HCT116 (cell line): ENCODE results near the gene CD200. TPM values are rescaled to one million over a fixed set of nuclear protein-coding genes. Genes with fewer than 3 reads are reported as not detected.

ENCODE experiments used
- ATAC-seq: fragments of 200-7000 bp; cut with Tn5 transposase; 2 replicates; pipeline ENCODE4 v1.9.1; 2020; ENCODE audit warnings: mild to moderate bottlenecking, moderate library complexity
- BruUV-seq: library from RNA; stranded (reverse); fragments of 400-500 nt; replicated peaks from 2 replicates; lab custom pipeline; 2021; lab: Mats Ljungman, UMichigan
- CTCF ChIA-PET: fragments of 300-600 bp; sonication (Branson Sonifier 250); formaldehyde crosslinking; loops from one replicate; lab custom pipeline; 2021; ENCODE audit warnings: antibody characterized with exemption; lab: Charles Lee
- POLR2A ChIA-PET: fragments of 300-600, 350-600 bp; sonication (Branson Sonifier 250); formaldehyde crosslinking; loops from one replicate; lab custom pipeline; 2021; ENCODE audit warnings: antibody characterized with exemption; lab: Charles Lee
- RAD21 ChIA-PET, 2 experiments: fragments of 300-600 bp; sonication (Branson Sonifier 250); formaldehyde crosslinking; loops; one replicate each; lab custom pipeline; 2023; ENCODE audit warnings: low total read pairs in 2 of 2; ENCODE audit not compliant: uncharacterized antibody in 2 of 2, unreplicated experiment in 2 of 2, low non-redundant PET in 1 of 2; lab: Charles Lee
- DNase-seq: peaks from one replicate; pipeline ENCODE4 v3.0.0-alpha.2; 2010; ENCODE audit warnings: low read depth, low spot score
- H2AFZ ChIP-seq: fragments of 200-600 bp; shearing (Covaris generic), sonication (generic); 2 replicates; pipeline ENCODE4 v1.6.1; 2017; ENCODE audit warnings: low read depth, mixed run types, mixed read lengths, antibody characterized with exemption, low read length; ENCODE audit not compliant: poor library complexity, severe bottlenecking
- H3K27ac ChIP-seq: 2 replicates; pipeline ENCODE4 v1.5.1; 2012; ENCODE audit warnings: low read depth, low read length
- H3K27me3 ChIP-seq: fragments of 200-600 bp; sonication (generic); 2 replicates; pipeline ENCODE4 v1.6.1; 2016; ENCODE audit warnings: mixed run types, low read length, mixed read lengths; ENCODE audit not compliant: insufficient read depth
- H3K36me3 ChIP-seq, 2 experiments: fragments of 200-500 bp in 1 of 2; fragments of 200-600 bp in 1 of 2; sonication (Bioruptor generic) in 1 of 2; sonication (generic) in 1 of 2; 2 replicates each; pipeline versions ENCODE4 v1.5.1 to v1.6.1; 2014 to 2016; ENCODE audit warnings: low read length in 2 of 2, inconsistent platforms in 1 of 2, mixed read lengths in 1 of 2, mixed run types in 1 of 2; ENCODE audit not compliant: insufficient read depth in 2 of 2, control insufficient read depth in 1 of 2
- H3K4me1 ChIP-seq, 2 experiments: fragments of 200-600 bp in 1 of 2; sonication (generic) in 1 of 2; 2 replicates each; pipeline versions ENCODE4 v1.5.1 to v1.6.1; 2012 to 2017; ENCODE audit warnings: low read length in 2 of 2, inconsistent platforms in 1 of 2, mild to moderate bottlenecking in 1 of 2, mixed read lengths in 1 of 2, mixed run types in 1 of 2, moderate library complexity in 1 of 2; ENCODE audit not compliant: insufficient read depth in 2 of 2, control insufficient read depth in 1 of 2
- H3K4me2 ChIP-seq: fragments of 200-600 bp; sonication (generic); 2 replicates; pipeline ENCODE4 v1.6.1; 2017; ENCODE audit warnings: mixed run types, low read length, mixed read lengths
- H3K4me3 ChIP-seq, 2 experiments: fragments of 200-600 bp in 1 of 2; sonication (generic) in 1 of 2; replicated peaks in 1 of 2; 2 replicates each; pipeline ENCODE4 v1.5.1; 2011 to 2016; ENCODE audit warnings: low read length in 2 of 2, control low read depth in 1 of 2, low read depth in 1 of 2, mild to moderate bottlenecking in 1 of 2, mixed read lengths in 1 of 2, mixed run types in 1 of 2
- H3K79me2 ChIP-seq: fragments of 200-600 bp; sonication (generic); 2 replicates; pipeline ENCODE4 v1.6.1; 2017; ENCODE audit warnings: mild to moderate bottlenecking, mixed run types, low read length, moderate library complexity, mixed read lengths; ENCODE audit not compliant: insufficient read depth
- H3K9ac ChIP-seq: fragments of 200-600 bp; sonication (generic); 2 replicates; pipeline ENCODE4 v1.6.1; 2016; ENCODE audit warnings: low read length, mixed read lengths
- H3K9me2 ChIP-seq: fragments of 200-600 bp; sonication (generic), shearing (Covaris generic); 2 replicates; pipeline ENCODE4 v1.6.1; 2017; ENCODE audit warnings: mixed run types, mild to moderate bottlenecking, moderate library complexity; ENCODE audit not compliant: insufficient read depth
- H3K9me3 ChIP-seq, 2 experiments: fragments of 200-500 bp in 1 of 2; fragments of 200-600 bp in 1 of 2; sonication (Bioruptor generic) in 1 of 2; sonication (generic) in 1 of 2; 2 replicates each; pipeline ENCODE4 v1.6.1; 2014 to 2017; ENCODE audit warnings: low read length in 2 of 2, mixed read lengths in 2 of 2, inconsistent platforms in 1 of 2, low read depth in 1 of 2, mild to moderate bottlenecking in 1 of 2, mixed run types in 1 of 2, moderate library complexity in 1 of 2; ENCODE audit not compliant: control insufficient read depth in 1 of 2, insufficient read depth in 1 of 2
- H4K20me1 ChIP-seq: fragments of 200-600 bp; sonication (generic), shearing (Covaris generic); 2 replicates; pipeline ENCODE4 v1.6.1; 2017; ENCODE audit warnings: mixed run types, mild to moderate bottlenecking, moderate library complexity; ENCODE audit not compliant: insufficient read depth
- CBX3 ChIP-seq: IDR thresholded peaks from 2 replicates; pipeline ENCODE4 v1.6.1; 2012; ENCODE audit warnings: low read depth
- CEBPB ChIP-seq: IDR thresholded peaks from 2 replicates; pipeline ENCODE4 v1.6.1; 2012; ENCODE audit warnings: low read depth
- CTCF ChIP-seq, 3 experiments: fragments of 200-600 bp in 1 of 3; sonication (generic) in 1 of 3; IDR thresholded peaks in 2 of 3; conservative IDR thresholded peaks in 1 of 3; 2 replicates each; pipeline ENCODE4 v1.5.1; 2012 to 2017; ENCODE audit warnings: low read depth in 2 of 3, low read length in 2 of 3, antibody characterized with exemption in 1 of 3, borderline replicate concordance in 1 of 3, control low read depth in 1 of 3, mild to moderate bottlenecking in 1 of 3, mixed read lengths in 1 of 3, mixed run types in 1 of 3, moderate library complexity in 1 of 3; ENCODE audit not compliant: insufficient read depth in 1 of 3
- EGR1 ChIP-seq: IDR thresholded peaks from 2 replicates; pipeline ENCODE4 v1.6.1; 2012; ENCODE audit warnings: low read depth
- EZH2 ChIP-seq: fragments of 200-600 bp; sonication (generic); IDR thresholded peaks from 2 replicates; pipeline ENCODE4 v1.6.1; 2017; ENCODE audit warnings: antibody characterized with exemption, mixed run types
- EZH2phosphoT487 ChIP-seq: fragments of 200-600 bp; IDR thresholded peaks from 2 replicates; pipeline ENCODE4 v1.6.1; 2018; ENCODE audit warnings: antibody characterized with exemption, borderline replicate concordance
- FOSL1 ChIP-seq: IDR thresholded peaks from 2 replicates; pipeline ENCODE4 v1.6.1; 2012; ENCODE audit warnings: low read depth
- JUND ChIP-seq: IDR thresholded peaks from 2 replicates; pipeline ENCODE4 v1.6.1; 2012
- POLR2A ChIP-seq: IDR thresholded peaks from 2 replicates; pipeline ENCODE4 v1.7.0; 2011; ENCODE audit warnings: borderline replicate concordance; ENCODE audit not compliant: insufficient read depth, insufficient read length; ENCODE audit errors: extremely low read depth
- POLR2AphosphoS5 ChIP-seq: IDR thresholded peaks from 2 replicates; pipeline ENCODE4 v1.6.1; 2011; ENCODE audit warnings: mild to moderate bottlenecking, low read depth, low read length, moderate library complexity
- SIN3A ChIP-seq: IDR thresholded peaks from 2 replicates; pipeline ENCODE4 v1.6.1; 2012; ENCODE audit warnings: low read depth
- SP1 ChIP-seq: IDR thresholded peaks from 2 replicates; pipeline ENCODE4 v1.6.1; 2012; ENCODE audit warnings: low read depth
- TCF7L2 ChIP-seq: IDR thresholded peaks from 2 replicates; pipeline ENCODE4 v1.7.0; 2011; ENCODE audit warnings: borderline replicate concordance, inconsistent platforms; ENCODE audit not compliant: insufficient read depth, insufficient read length; ENCODE audit errors: extremely low read depth
- intact Hi-C: fragments of 100-400 bp; cut with micrococcal nuclease; formaldehyde crosslinking; loops from 2 replicates; pipeline ENCODE4 v1.10.0; 2022
- total RNA-seq: library from RNA; stranded (reverse); gene quantifications from one replicate; pipeline ENCODE4 v1.2.1, GENCODE V29; 2021; ENCODE audit not compliant: unreplicated experiment
- TF ChIP-seq, protein P1 (sequence below): IDR thresholded peaks from 2 replicates; pipeline ENCODE4 v1.6.1; 2012
- TF ChIP-seq, protein P2 (sequence below): IDR thresholded peaks from 2 replicates; pipeline ENCODE4 v1.6.1; 2012

CD200 gene
- total RNA-seq, 1 experiment from 2014 or later, result not detected

DNA sequence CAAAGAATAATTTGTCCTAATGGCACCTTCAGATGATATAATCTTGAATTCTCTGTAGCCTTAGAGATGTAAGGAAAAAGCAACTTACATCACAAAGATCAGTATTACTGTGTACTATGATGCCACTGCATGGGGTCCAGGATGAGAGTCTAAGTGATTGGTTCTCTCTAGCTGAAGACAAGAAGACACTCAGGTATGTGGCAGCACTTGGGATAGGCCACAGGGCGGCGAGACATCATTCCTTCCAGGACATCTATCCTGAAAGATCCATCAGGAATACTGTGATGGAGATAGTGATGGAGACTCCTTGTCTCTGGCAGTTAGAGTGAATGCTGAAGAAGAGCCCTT lies 2.5 kb downstream of the CD200 start:
- Histone ChIP-seq H3K4me3 (no peak overlapping the region), H4K20me1 (no peaks in the 10 kb centered on the region), H3K27ac (no peak overlapping the region), H2AFZ (no peak overlapping the region), H3K27me3 (no peaks in the 10 kb centered on the region), H3K36me3 (no peaks in the 10 kb centered on the region), H3K9me2 (no peaks in the 10 kb centered on the region), H3K9me3 (no peaks in the 10 kb centered on the region), H3K4me2 (no peak overlapping the region), H3K4me1 (no peaks in the 10 kb centered on the region), H3K9ac (no peak overlapping the region), H3K79me2 (no peaks in the 10 kb centered on the region)
- RAD21 ChIA-PET, result no interaction called here
- TF ChIP-seq CTCF (IDR thresholded peaks at IDR 0.05 in 2 of 3, conservative IDR thresholded peaks at IDR 0.05 in 1 of 3; ENCODE audit: borderline replicate concordance in 1 of 3, insufficient read depth in 1 of 3, low read depth in 2 of 3, low read length in 2 of 3) (no peak), EZH2 (no peak), SIN3A (no peak)
- TF ChIP-seq, protein P1, sequence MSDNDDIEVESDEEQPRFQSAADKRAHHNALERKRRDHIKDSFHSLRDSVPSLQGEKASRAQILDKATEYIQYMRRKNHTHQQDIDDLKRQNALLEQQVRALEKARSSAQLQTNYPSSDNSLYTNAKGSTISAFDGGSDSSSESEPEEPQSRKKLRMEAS, result no peak
- no peak for DNase-seq
- CTCF ChIA-PET, result interaction anchor here (0.9 kb wide), 1 partner anchor 42 kb away, joined by 3 read pairs; no protein-coding TSS in a partner anchor
- POLR2A ChIA-PET, result no interaction called here
- ATAC-seq, result no peak
- intact Hi-C loops, result no loop called here
- no TSS peak for BruUV-seq

DNA sequence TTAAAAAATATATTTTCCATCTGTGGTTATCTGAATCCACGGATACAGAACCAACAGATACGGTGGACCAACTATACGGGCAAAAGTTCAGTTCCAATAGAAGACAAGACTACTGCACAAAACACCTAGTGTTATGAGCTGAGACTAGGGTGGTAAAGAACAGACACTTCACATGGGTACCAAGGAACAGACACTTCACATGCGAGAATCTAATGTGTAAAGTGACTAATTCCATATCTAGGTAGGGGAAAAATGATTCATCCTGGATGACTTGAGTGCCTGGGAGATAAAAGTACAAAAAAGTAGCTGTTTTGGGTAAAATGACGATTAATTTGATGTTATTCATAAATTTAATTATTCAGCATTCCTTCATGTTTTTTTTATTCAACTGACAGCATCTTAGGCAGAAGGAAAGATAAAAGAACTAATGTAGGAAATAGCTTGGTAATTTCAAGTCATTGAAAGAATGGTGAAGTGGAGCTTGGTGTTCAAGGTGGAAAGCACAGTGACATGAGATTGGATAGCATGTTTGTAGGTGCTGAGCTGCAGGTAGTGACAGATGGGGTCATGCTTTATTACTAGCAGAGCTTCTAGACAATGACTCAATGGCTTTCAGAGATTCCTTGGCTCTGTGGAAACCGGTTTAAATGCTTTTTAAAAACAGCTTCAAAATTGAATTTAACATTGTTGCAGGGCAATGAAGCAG lies 5.2 kb downstream of the CD200 start:
- Histone ChIP-seq H3K4me3 (no peak overlapping the region), H3K36me3 (no peaks in the 10 kb centered on the region), H3K9ac (no peak overlapping the region), H3K9me3 (no peaks in the 10 kb centered on the region), H3K79me2 (no peaks in the 10 kb centered on the region), H2AFZ (no peak overlapping the region), H3K27me3 (no peaks in the 10 kb centered on the region), H3K27ac (no peak overlapping the region), H4K20me1 (no peaks in the 10 kb centered on the region), H3K9me2 (no peaks in the 10 kb centered on the region), H3K4me1 (no peaks in the 10 kb centered on the region), H3K4me2 (no peak overlapping the region)
- CTCF ChIA-PET, result no interaction called here
- ATAC-seq (no peak), DNase-seq (no peak)
- POLR2A ChIA-PET, result no interaction called here
- BruUV-seq, result no TSS peak
- intact Hi-C loops, result no loop called here
- RAD21 ChIA-PET, result no interaction called here
- no peak for TF ChIP-seq POLR2A
- TF ChIP-seq EZH2, result no peak
- no peak for TF ChIP-seq CBX3
- TF ChIP-seq TCF7L2, result no peak
- TF ChIP-seq SP1, result no peak
- TF ChIP-seq, protein P1, result no peak
- no peak for TF ChIP-seq JUND
- TF ChIP-seq EGR1, result no peak
- TF ChIP-seq FOSL1, result no peak
- no peak for TF ChIP-seq POLR2AphosphoS5
- no peak for TF ChIP-seq CTCF (IDR thresholded peaks at IDR 0.05 in 2 of 3, conservative IDR thresholded peaks at IDR 0.05 in 1 of 3; ENCODE audit: borderline replicate concordance in 1 of 3, insufficient read depth in 1 of 3, low read depth in 2 of 3, low read length in 2 of 3)
- TF ChIP-seq EZH2phosphoT487, result no peak
- no peak for TF ChIP-seq CEBPB
- TF ChIP-seq, protein P2, sequence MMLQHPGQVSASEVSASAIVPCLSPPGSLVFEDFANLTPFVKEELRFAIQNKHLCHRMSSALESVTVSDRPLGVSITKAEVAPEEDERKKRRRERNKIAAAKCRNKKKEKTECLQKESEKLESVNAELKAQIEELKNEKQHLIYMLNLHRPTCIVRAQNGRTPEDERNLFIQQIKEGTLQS, result no peak
- no peak for TF ChIP-seq SIN3A
